K562 (cell line): ENCODE measurements around the gene KRT77. TPM values are rescaled to one million over a fixed set of nuclear protein-coding genes. Genes with fewer than 3 reads are reported as not detected.

Experiments used
- polyA plus RNA-seq, 8 experiments: library from polyadenylated mRNA; depleted of rRNA in 4 of 8; stranded (reverse) in 5 of 8; unstranded in 3 of 8; fragments of >200 nt; fragmentation: Nextera tagmentation in 2 of 8; fragmentation: Illumina TruSeq in 1 of 8; extraction: Ambion mirVana in 2 of 8; extraction: Trizol in 1 of 8; gene quantifications; 2 replicates each; pipeline versions ENCODE4 v1.2.1 to v1.2.3, GENCODE V29; 2011 to 2014; ENCODE audit warnings: inconsistent platforms in 1 of 8, missing spikeins in 1 of 8
- total RNA-seq, 7 experiments: library from RNA; depleted of rRNA in 6 of 7; stranded (reverse); fragments of >200 nt in 6 of 7; fragmentation: Illumina TruSeq in 2 of 7; extraction: Trizol in 2 of 7; gene quantifications; 2 replicates each; pipeline versions ENCODE4 v1.2.1 to v1.2.3, GENCODE V29; 2011 to 2021; ENCODE audit warnings: low replicate concordance in 1 of 7
- TF ChIP-seq, protein P1 (sequence below): fragments of 450-650 bp; IDR thresholded peaks from 2 replicates; pipeline ENCODE4 v1.6.1; 2016; ENCODE audit warnings: mild to moderate bottlenecking, moderate library complexity

KRT77 gene
- total and polyA plus RNA-seq, 9 of the 15 experiments (the other 6 are each of a cell fraction or from before 2014, with no cell fraction given): not detected

DNA sequence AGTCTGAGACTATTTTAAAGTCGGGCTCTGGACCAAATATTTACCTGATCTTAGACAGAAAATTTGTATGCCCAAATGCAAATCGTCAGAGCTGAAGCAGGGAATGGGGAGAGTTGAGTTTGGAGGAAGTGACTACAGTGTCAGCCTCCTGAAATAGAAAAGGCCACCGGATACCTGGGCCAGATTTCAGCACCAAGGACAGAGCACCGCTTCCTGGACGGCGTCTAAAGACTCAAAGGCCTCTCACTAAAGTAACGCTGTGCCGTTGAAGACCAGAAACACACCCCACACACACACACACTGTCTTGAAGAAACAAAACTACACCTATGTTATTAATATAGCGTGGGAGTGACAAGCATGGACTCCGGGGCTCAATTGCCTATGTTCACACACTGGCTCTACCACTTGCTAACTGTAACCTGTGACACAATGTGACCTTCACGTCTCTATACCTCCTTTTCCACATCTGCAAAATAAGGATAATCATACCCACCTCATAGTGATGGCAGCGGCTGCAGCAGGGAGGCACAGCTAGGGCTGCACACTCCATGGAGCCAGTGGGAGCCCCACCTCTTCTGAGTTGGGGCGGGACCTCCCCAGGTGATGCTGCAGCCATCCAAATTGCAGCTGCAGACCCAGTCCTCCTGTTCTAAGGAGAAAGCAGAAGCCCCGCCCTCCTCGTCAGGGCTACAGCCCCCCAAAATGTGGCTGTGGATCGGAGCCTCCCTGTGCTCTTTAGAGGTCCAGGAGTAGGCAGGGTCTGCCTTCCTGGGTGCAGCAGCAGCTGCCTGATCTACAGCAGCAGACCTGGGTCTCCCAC, 38.3 kb upstream of the KRT77 start (continued):
- TF ChIP-seq, protein P1, sequence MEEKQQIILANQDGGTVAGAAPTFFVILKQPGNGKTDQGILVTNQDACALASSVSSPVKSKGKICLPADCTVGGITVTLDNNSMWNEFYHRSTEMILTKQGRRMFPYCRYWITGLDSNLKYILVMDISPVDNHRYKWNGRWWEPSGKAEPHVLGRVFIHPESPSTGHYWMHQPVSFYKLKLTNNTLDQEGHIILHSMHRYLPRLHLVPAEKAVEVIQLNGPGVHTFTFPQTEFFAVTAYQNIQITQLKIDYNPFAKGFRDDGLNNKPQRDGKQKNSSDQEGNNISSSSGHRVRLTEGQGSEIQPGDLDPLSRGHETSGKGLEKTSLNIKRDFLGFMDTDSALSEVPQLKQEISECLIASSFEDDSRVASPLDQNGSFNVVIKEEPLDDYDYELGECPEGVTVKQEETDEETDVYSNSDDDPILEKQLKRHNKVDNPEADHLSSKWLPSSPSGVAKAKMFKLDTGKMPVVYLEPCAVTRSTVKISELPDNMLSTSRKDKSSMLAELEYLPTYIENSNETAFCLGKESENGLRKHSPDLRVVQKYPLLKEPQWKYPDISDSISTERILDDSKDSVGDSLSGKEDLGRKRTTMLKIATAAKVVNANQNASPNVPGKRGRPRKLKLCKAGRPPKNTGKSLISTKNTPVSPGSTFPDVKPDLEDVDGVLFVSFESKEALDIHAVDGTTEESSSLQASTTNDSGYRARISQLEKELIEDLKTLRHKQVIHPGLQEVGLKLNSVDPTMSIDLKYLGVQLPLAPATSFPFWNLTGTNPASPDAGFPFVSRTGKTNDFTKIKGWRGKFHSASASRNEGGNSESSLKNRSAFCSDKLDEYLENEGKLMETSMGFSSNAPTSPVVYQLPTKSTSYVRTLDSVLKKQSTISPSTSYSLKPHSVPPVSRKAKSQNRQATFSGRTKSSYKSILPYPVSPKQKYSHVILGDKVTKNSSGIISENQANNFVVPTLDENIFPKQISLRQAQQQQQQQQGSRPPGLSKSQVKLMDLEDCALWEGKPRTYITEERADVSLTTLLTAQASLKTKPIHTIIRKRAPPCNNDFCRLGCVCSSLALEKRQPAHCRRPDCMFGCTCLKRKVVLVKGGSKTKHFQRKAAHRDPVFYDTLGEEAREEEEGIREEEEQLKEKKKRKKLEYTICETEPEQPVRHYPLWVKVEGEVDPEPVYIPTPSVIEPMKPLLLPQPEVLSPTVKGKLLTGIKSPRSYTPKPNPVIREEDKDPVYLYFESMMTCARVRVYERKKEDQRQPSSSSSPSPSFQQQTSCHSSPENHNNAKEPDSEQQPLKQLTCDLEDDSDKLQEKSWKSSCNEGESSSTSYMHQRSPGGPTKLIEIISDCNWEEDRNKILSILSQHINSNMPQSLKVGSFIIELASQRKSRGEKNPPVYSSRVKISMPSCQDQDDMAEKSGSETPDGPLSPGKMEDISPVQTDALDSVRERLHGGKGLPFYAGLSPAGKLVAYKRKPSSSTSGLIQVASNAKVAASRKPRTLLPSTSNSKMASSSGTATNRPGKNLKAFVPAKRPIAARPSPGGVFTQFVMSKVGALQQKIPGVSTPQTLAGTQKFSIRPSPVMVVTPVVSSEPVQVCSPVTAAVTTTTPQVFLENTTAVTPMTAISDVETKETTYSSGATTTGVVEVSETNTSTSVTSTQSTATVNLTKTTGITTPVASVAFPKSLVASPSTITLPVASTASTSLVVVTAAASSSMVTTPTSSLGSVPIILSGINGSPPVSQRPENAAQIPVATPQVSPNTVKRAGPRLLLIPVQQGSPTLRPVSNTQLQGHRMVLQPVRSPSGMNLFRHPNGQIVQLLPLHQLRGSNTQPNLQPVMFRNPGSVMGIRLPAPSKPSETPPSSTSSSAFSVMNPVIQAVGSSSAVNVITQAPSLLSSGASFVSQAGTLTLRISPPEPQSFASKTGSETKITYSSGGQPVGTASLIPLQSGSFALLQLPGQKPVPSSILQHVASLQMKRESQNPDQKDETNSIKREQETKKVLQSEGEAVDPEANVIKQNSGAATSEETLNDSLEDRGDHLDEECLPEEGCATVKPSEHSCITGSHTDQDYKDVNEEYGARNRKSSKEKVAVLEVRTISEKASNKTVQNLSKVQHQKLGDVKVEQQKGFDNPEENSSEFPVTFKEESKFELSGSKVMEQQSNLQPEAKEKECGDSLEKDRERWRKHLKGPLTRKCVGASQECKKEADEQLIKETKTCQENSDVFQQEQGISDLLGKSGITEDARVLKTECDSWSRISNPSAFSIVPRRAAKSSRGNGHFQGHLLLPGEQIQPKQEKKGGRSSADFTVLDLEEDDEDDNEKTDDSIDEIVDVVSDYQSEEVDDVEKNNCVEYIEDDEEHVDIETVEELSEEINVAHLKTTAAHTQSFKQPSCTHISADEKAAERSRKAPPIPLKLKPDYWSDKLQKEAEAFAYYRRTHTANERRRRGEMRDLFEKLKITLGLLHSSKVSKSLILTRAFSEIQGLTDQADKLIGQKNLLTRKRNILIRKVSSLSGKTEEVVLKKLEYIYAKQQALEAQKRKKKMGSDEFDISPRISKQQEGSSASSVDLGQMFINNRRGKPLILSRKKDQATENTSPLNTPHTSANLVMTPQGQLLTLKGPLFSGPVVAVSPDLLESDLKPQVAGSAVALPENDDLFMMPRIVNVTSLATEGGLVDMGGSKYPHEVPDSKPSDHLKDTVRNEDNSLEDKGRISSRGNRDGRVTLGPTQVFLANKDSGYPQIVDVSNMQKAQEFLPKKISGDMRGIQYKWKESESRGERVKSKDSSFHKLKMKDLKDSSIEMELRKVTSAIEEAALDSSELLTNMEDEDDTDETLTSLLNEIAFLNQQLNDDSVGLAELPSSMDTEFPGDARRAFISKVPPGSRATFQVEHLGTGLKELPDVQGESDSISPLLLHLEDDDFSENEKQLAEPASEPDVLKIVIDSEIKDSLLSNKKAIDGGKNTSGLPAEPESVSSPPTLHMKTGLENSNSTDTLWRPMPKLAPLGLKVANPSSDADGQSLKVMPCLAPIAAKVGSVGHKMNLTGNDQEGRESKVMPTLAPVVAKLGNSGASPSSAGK: no peak
